PFSK-1 (cell line): ENCODE results near the gene ABCG1.

Source experiments
- FOXP2 ChIP-seq: optimal IDR thresholded peaks from 2 replicates; pipeline ENCODE3; 2011; ENCODE audit warnings: borderline replicate concordance, control low read depth, inconsistent platforms; ENCODE audit not compliant: insufficient read depth; ENCODE audit errors: extremely low read length, extremely low read depth
- POLR2AphosphoS5 ChIP-seq: IDR thresholded peaks from 2 replicates; pipeline ENCODE4 v1.6.1; 2012; ENCODE audit warnings: low read depth, mild to moderate bottlenecking, control low read depth, low read length, moderate library complexity
- SIN3A ChIP-seq: IDR thresholded peaks from 2 replicates; pipeline ENCODE4 v1.6.1; 2012; ENCODE audit warnings: mild to moderate bottlenecking, low read length, moderate library complexity, borderline replicate concordance; ENCODE audit not compliant: insufficient read depth
- TAF1 ChIP-seq: IDR thresholded peaks from 2 replicates; pipeline ENCODE4 v1.6.1; 2012; ENCODE audit warnings: low read length, control low read depth, borderline replicate concordance; ENCODE audit not compliant: insufficient read depth
- TF ChIP-seq, protein P1 (sequence below), 2 experiments: IDR thresholded peaks; 2 replicates each; pipeline versions ENCODE4 v1.6.1 to v1.8.0; 2011 to 2012; ENCODE audit warnings: low read depth in 2 of 2, low read length in 2 of 2, control low read depth in 1 of 2, inconsistent platforms in 1 of 2, mild to moderate bottlenecking in 1 of 2, moderate library complexity in 1 of 2; ENCODE audit not compliant: insufficient read depth in 1 of 2

ABCG1 gene

DNA sequence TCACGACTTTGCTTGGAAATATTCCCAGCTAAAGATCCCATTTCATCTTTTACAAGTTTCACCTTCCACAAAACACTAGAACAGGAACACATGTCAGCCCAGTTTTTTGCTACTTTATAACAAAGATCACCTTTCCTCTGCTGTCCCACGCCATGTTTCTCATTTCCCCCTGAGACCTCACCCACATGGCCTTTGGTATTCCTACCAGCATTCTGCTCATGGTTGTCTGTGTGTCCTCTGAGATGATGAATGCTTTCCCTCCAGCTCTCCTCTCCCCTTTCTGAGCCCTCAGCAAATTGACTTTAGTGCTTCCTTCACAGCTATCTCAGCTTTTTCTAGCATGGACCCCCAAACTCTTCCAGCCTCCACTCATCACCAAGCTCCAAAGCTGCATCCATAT lies 32.3 kb upstream of the ABCG1 start:
- TF ChIP-seq, protein P1, sequence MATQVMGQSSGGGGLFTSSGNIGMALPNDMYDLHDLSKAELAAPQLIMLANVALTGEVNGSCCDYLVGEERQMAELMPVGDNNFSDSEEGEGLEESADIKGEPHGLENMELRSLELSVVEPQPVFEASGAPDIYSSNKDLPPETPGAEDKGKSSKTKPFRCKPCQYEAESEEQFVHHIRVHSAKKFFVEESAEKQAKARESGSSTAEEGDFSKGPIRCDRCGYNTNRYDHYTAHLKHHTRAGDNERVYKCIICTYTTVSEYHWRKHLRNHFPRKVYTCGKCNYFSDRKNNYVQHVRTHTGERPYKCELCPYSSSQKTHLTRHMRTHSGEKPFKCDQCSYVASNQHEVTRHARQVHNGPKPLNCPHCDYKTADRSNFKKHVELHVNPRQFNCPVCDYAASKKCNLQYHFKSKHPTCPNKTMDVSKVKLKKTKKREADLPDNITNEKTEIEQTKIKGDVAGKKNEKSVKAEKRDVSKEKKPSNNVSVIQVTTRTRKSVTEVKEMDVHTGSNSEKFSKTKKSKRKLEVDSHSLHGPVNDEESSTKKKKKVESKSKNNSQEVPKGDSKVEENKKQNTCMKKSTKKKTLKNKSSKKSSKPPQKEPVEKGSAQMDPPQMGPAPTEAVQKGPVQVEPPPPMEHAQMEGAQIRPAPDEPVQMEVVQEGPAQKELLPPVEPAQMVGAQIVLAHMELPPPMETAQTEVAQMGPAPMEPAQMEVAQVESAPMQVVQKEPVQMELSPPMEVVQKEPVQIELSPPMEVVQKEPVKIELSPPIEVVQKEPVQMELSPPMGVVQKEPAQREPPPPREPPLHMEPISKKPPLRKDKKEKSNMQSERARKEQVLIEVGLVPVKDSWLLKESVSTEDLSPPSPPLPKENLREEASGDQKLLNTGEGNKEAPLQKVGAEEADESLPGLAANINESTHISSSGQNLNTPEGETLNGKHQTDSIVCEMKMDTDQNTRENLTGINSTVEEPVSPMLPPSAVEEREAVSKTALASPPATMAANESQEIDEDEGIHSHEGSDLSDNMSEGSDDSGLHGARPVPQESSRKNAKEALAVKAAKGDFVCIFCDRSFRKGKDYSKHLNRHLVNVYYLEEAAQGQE (IDR thresholded peaks at IDR 0.05; ENCODE audit: insufficient read depth in 1 of 2, low read depth in 2 of 2, low read length in 2 of 2) = no peak
- TF ChIP-seq TAF1 = no peak
- TF ChIP-seq SIN3A = no peak
- no peak for TF ChIP-seq POLR2AphosphoS5
- no peak for TF ChIP-seq FOXP2

DNA sequence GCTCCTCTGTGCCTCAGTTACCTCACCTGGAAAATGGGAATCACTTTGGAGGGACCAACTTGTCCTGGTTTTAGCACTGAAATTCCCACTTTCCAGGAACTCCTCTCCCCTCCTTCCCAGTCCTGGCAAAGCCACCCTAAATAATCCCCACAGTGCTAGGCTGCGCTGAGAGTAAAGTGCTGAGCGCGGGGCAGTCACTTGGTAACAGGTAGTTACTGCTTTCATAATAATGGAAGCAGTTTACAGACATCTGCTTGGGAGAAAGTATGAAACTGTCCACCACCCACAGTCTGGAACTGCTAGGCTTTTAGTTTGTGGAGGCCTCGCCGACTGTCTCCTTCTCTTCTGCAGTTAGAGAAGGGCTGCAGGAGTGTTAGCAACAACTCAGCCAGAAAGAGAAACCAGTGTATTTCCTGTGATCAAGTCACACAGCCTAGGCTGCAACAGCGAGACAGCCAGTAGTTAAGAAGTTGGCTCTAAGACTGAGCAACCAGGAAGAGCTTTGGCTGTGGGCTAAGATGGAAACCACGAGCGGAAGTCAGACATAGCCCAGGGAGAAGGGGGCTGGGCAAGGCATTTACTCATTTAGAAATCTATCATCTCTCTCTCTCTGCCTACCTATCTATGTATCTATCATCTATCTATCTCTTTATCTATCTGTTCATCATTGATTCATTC lies 30.8 kb upstream of the ABCG1 start:
- TF ChIP-seq, protein P1 (IDR thresholded peaks at IDR 0.05; ENCODE audit: insufficient read depth in 1 of 2, low read depth in 2 of 2, low read length in 2 of 2) = no peak
- TF ChIP-seq FOXP2 (no peak), TAF1 (no peak), POLR2AphosphoS5 (no peak), SIN3A (no peak)

DNA sequence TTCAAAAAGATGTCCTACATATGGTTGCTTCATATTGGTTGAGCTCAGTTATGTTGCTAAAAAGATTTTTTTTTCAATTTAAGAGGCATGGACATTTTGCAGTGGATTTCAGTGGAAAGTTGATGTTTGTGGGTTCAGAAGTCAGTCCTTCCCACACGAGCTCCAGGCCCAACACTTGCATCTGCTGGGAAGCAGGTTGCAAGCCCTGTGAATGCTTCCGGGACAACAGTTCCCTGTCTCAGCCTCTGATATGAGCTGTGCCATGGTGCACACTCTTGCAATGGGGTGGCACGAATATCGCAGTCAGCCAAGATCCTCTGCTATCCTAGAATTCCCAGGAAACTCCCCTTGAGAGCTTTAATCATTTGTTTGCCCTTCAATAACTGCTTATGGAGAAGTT lies 30.3 kb upstream of the ABCG1 start:
- TF ChIP-seq TAF1 (no peak), FOXP2 (no peak), POLR2AphosphoS5 (no peak), SIN3A (no peak)
- TF ChIP-seq, protein P1 (IDR thresholded peaks at IDR 0.05; ENCODE audit: insufficient read depth in 1 of 2, low read depth in 2 of 2, low read length in 2 of 2) = no peak

DNA sequence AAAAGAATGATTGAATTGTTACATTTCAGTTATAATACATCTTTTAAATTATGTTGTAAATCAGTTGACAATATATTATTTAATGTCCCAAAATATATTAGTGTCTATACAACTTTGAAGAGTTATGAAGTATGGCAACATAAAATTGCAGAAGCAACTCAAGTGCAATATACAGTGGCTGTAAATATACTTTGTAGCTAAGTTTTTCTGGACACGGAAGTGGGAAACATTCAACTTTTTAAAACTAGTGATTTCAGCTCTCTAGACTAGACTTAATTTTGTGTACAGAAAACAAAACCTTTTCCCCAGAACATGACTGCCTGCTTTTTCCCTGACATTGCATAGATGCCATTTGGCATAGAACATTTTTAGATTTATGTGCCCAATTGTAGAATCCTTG lies 29.5 kb upstream of the ABCG1 start:
- TF ChIP-seq POLR2AphosphoS5 (no peak), SIN3A (no peak), FOXP2 (no peak), TAF1 (no peak)
- TF ChIP-seq, protein P1 (IDR thresholded peaks at IDR 0.05; ENCODE audit: insufficient read depth in 1 of 2, low read depth in 2 of 2, low read length in 2 of 2) = no peak

DNA sequence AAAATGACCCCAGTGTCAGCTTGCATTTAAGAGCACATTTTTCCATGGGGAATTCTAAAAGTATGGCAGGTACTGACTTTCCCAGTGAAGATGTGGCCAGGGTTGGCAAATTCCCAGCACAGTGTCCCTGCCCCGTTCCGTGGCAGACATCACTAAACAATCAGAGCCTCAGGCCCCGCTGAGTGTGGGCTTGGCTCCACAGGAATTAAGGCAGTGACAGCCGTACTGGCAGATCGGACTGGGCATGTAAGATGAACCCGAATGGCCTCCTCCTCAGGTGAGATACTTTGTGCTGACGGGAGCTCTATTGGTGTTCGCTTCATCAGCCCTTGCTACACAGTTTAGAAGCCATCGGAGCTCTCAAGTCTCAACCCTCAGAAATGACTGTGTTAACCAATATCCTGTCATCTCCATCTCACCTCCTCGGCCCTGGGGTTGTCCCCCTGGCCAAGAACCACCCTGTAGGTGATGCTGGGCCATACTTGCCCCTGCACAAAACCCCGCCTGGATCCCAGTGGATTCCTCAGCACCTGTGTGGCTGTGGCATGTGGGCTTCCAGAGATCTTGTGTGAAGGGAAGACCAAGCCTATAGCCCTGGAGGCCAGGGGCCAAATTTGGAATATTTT lies 29.0 kb upstream of the ABCG1 start:
- TF ChIP-seq, protein P1 (IDR thresholded peaks at IDR 0.05; ENCODE audit: insufficient read depth in 1 of 2, low read depth in 2 of 2, low read length in 2 of 2) = no peak
- no peak for TF ChIP-seq SIN3A
- no peak for TF ChIP-seq FOXP2
- TF ChIP-seq POLR2AphosphoS5 = no peak
- TF ChIP-seq TAF1 = no peak
